Measurements from ENCODE around the gene CDIP1. TPM values are rescaled to one million over a fixed set of nuclear protein-coding genes. Genes with fewer than 3 reads are reported as not detected.
A peak's percentile ranks its signal among the peaks of the same experiment; 100 is the strongest.

Gene CDIP1
- total RNA-seq, 2 experiments from 2014 or later, result 31.9 to 32.2 TPM

- DNase-seq, result peak; percentile 43
- no peak for ATAC-seq
- no peak overlapping the region for H3K4me3 Mint-ChIP-seq
- H3K9me3 Mint-ChIP-seq, result no peaks in the 10 kb centered on the region
- peaks cover 34% of the 10 kb centered on the region for H3K36me3 Mint-ChIP-seq (ENCODE audit: low read depth)
- H3K4me1 Mint-ChIP-seq (ENCODE audit: low read depth), result peaks cover 46% of the 10 kb centered on the region
- ChIA-PET POLR2A (interaction anchor here (0.6 kb wide), 1 partner anchor 38 kb away, joined by 3 read pairs; no protein-coding TSS in a partner anchor), CTCF (interaction anchor here (1.0 to 8.8 kb wide), 2 partner anchors 14 to 32 kb away, joined by 3 to 174 read pairs; partner anchors contain the start of gene CDIP1)
- intact Hi-C loops (cut with micrococcal nuclease), result no loop called here
- TF ChIP-seq CTCF (IDR thresholded peaks at IDR 0.05), result no peak
- no peaks in the 10 kb centered on the region for H3K27me3 Mint-ChIP-seq
- H3K27ac Mint-ChIP-seq, result no peak overlapping the region
Observed at GRCh38 chr16:4511441-4512082, 27.0 kb downstream of the CDIP1 start.

GRCh38 chr16:4510747-4511426, 27.7 kb downstream of the CDIP1 start:
- Mint-ChIP-seq H3K27ac (no peak overlapping the region), H3K4me3 (no peak overlapping the region), H3K9me3 (no peaks in the 10 kb centered on the region), H3K27me3 (no peaks in the 10 kb centered on the region), H3K36me3 (ENCODE audit: low read depth) (peaks cover 39% of the 10 kb centered on the region), H3K4me1 (ENCODE audit: low read depth) (peaks cover 47% of the 10 kb centered on the region)
- DNase-seq (no peak), ATAC-seq (no peak)
- ChIA-PET POLR2A (interaction anchor here (1.0 kb wide), 1 partner anchor 42 kb away, joined by 3 read pairs; no protein-coding TSS in a partner anchor), CTCF (interaction anchor here (1.5 to 8.8 kb wide), 3 partner anchors 8 to 75 kb away, joined by 5 to 174 read pairs (median 8); partner anchors contain the start of gene CDIP1)
- TF ChIP-seq CTCF (IDR thresholded peaks at IDR 0.05), result no peak
- intact Hi-C loops (cut with micrococcal nuclease), result no loop called here

GRCh38 chr16:4510131-4510530, 28.4 kb downstream of the CDIP1 start:
- no peak for ATAC-seq
- POLR2A ChIA-PET, result interaction anchor here (1.0 kb wide), 2 partner anchors 35 to 43 kb away, joined by 3 read pairs; no protein-coding TSS in a partner anchor
- no peak overlapping the region for H3K27ac Mint-ChIP-seq
- no peaks in the 10 kb centered on the region for H3K9me3 Mint-ChIP-seq
- CTCF ChIA-PET, result interaction anchor here (1.0 to 8.8 kb wide), 5 partner anchors 8 to 114 kb away, joined by 3 to 174 read pairs (median 5); partner anchors contain the start of genes CDIP1 and MGRN1
- no peak for DNase-seq
- no peaks in the 10 kb centered on the region for H3K27me3 Mint-ChIP-seq
- H3K4me3 Mint-ChIP-seq, result no peak overlapping the region
- H3K36me3 Mint-ChIP-seq (ENCODE audit: low read depth), result peaks cover 40% of the 10 kb centered on the region
- H3K4me1 Mint-ChIP-seq (ENCODE audit: low read depth), result peaks cover 47% of the 10 kb centered on the region
- TF ChIP-seq CTCF (IDR thresholded peaks at IDR 0.05), result no peak
- intact Hi-C loops (cut with micrococcal nuclease), result no loop called here

- Mint-ChIP-seq H3K36me3 (ENCODE audit: low read depth) (peaks cover 40% of the 10 kb centered on the region), H3K27me3 (no peaks in the 10 kb centered on the region), H3K27ac (no peak overlapping the region), H3K4me1 (ENCODE audit: low read depth) (peaks cover 45% of the 10 kb centered on the region), H3K9me3 (no peaks in the 10 kb centered on the region), H3K4me3 (no peak overlapping the region)
- POLR2A ChIA-PET, result interaction anchor here (0.6 to 4.8 kb wide), 3 partner anchors 31 to 212 kb away, joined by 3 to 18 read pairs (median 3); no protein-coding TSS in a partner anchor
- ATAC-seq (no peak), DNase-seq (no peak)
- CTCF ChIA-PET, result interaction anchor here (1.0 to 8.8 kb wide), 6 partner anchors 9 to 115 kb away, joined by 3 to 174 read pairs (median 5); partner anchors contain the start of genes CDIP1 and MGRN1
- no peak for TF ChIP-seq CTCF (IDR thresholded peaks at IDR 0.05)
- intact Hi-C loops (cut with micrococcal nuclease), result no loop called here
Observed at GRCh38 chr16:4509420-4509819, 29.2 kb downstream of the CDIP1 start.
